ENCODE measurements around the gene SLC6A9.

The SLC6A9 gene

DNA sequence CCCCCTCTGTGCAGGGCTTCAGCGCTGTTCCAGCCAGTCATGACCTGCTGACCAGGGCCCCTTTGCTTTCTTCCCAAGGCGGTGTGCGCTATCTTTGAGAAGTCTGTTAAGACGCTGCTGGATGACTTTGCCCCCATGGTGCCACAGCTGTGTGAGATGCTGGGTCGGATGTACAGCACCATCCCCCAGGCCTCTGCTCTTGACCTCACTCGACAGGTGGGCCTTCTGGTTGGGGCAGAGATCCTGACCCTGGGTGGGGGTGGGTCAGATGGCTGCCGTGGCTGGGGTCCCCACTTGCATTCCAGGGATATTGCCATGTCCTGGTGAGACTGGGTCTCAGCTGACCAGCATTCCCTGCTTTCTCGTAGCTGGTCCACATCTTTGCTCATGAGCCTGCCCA, 70.5 kb downstream of the SLC6A9 start:
- DNase-seq (ENCODE audit: low spot score): no peak

GRCh38 chr1:43958351-43959255, 72.7 kb downstream of the SLC6A9 start:
- TF ChIP-seq, protein P1, sequence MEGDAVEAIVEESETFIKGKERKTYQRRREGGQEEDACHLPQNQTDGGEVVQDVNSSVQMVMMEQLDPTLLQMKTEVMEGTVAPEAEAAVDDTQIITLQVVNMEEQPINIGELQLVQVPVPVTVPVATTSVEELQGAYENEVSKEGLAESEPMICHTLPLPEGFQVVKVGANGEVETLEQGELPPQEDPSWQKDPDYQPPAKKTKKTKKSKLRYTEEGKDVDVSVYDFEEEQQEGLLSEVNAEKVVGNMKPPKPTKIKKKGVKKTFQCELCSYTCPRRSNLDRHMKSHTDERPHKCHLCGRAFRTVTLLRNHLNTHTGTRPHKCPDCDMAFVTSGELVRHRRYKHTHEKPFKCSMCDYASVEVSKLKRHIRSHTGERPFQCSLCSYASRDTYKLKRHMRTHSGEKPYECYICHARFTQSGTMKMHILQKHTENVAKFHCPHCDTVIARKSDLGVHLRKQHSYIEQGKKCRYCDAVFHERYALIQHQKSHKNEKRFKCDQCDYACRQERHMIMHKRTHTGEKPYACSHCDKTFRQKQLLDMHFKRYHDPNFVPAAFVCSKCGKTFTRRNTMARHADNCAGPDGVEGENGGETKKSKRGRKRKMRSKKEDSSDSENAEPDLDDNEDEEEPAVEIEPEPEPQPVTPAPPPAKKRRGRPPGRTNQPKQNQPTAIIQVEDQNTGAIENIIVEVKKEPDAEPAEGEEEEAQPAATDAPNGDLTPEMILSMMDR (IDR thresholded peaks at IDR 0.05; ENCODE audit: extremely low read depth, missing control alignments): no peak
- DNase-seq (ENCODE audit: low spot score): no peak

More for the DNA sequence above, 70.5 kb downstream of the SLC6A9 start:
- TF ChIP-seq, protein P1 (IDR thresholded peaks at IDR 0.05; ENCODE audit: extremely low read depth, missing control alignments): no peak

DNA sequence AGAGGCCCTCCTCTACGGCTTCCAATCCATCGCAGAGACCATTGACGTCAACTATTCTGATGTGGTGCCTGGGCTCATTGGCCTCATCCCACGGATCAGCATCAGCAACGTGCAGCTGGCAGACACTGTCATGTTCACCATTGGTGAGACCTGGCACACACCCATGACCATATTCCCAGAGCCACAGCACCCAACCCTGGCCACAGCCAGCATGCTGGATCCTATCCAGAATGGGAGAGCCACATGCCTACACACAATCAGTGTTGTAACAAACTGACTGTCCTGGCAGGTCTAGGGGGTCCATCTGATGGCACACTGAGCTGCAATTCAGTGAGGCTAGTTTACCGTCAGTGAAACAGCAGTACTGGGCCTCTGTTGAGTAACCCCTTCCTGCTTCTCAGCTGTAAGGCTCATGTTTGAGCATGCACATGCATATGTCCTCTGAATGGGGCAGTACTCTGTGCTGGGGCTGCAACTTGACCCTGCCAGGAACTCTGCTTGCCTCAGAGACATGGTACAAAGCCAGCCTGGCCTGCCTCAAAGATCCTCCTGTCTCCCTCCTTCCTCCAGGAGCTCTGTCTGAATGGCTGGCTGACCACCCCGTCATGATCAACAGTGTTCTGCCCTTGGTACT, 73.7 kb downstream of the SLC6A9 start:
- TF ChIP-seq, protein P1 (IDR thresholded peaks at IDR 0.05; ENCODE audit: extremely low read depth, missing control alignments): no peak

DNA sequence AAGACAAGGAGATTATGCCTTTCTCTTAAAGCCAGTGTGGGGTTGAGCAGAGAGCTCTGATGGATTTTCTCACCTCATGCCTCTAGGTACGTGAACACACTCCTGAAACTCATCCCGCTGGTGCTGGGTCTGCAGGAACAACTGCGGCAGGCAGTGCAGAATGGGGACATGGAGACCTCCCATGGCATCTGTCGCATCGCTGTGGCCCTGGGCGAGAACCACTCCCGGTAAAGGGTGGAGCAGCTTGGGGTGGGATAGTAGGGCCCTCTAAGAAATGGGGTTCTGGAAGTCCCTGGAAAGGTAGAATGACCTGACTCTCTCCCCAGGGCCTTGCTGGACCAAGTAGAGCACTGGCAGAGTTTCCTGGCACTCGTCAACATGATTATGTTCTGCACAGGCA, 75.0 kb downstream of the SLC6A9 start:
- TF ChIP-seq, protein P1 (IDR thresholded peaks at IDR 0.05; ENCODE audit: extremely low read depth, missing control alignments): no peak
- DNase-seq (ENCODE audit: low spot score): no peak

More for the DNA sequence above, 73.7 kb downstream of the SLC6A9 start:
- DNase-seq (ENCODE audit: low spot score): no peak

DNA sequence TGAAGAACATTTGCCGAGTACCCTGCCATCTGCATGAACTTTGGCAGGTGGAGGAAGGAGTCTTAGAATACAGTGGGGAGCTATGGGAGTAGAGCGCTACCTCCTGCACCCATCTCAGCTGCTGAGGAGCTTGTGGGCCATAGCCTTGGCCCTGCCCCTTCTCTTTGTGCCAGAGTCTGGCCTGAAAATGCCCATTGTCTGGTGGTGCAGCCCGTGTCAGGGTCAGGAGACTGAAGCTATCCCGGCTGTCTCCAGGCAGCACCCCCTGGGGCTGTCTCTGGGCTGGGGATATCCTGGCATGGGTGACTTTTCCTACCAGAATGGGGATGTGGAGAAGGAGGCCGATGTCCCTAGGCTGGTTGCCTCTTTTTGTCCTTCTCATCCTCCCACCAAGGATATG, 77.2 kb downstream of the SLC6A9 start:
- TF ChIP-seq, protein P1 (IDR thresholded peaks at IDR 0.05; ENCODE audit: extremely low read depth, missing control alignments): no peak

GRCh38 chr1:43953361-43953760, 77.9 kb downstream of the SLC6A9 start:
- no peak for DNase-seq (ENCODE audit: low spot score)
- TF ChIP-seq, protein P1 (IDR thresholded peaks at IDR 0.05; ENCODE audit: extremely low read depth, missing control alignments): no peak

More for the DNA sequence above, 77.2 kb downstream of the SLC6A9 start:
- DNase-seq (ENCODE audit: low spot score): no peak

DNA sequence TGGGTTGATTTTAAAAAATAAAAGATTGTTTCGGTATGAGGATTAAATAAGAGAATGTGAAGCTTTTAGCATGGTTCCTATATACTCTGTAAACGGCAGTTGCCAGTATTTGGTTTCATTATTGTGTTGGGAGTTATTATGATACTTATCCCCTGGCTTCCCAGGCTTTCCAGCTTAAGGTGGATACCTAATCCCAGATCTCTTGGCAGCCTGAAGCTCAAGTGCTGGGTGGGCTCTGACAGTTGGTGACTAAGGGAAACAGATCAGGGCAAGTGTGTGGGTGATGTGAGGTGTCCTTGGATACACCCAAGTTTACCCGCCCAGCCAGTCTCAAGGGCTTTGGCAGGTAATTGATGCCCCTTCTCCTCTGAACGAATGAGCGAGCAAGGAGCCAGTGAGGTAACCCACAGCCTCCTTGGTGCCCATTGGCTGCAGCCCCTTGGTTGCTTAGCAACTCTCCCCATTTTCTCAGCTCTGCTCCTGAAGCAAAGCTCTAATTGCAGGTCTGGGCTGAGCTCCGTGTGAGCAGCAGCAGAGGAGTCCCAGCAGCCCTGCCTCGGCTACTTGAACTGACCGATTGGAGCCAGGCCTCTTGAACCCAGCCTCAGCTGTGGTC, 78.4 kb downstream of the SLC6A9 start:
- DNase-seq (ENCODE audit: low spot score): no peak
- TF ChIP-seq, protein P1 (IDR thresholded peaks at IDR 0.05; ENCODE audit: extremely low read depth, missing control alignments): no peak

Measured in GM20000 (cell line).